ENCODE results near the gene SLC8A1. TPM values are rescaled to one million over a fixed set of nuclear protein-coding genes. Genes with fewer than 3 reads are reported as not detected.

The SLC8A1 gene
- total and polyA plus RNA-seq, 2 of the 13 experiments (the other 11 are each of a cell fraction or from before 2014, with no cell fraction given), result not detected

- TF ChIP-seq ZNF704 (CRISPR knock-in tag; IDR thresholded peaks at IDR 0.05; ENCODE audit: borderline replicate concordance) (no peak), STAG1 (CRISPR knock-in tag; IDR thresholded peaks at IDR 0.05) (no peak), NFYC (CRISPR knock-in tag; IDR thresholded peaks at IDR 0.05) (no peak), ZSCAN31 (CRISPR knock-in tag; IDR thresholded peaks at IDR 0.05; ENCODE audit: low read depth) (no peak), HOMEZ (CRISPR knock-in tag; IDR thresholded peaks at IDR 0.05; ENCODE audit: low read depth) (no peak)
These were observed 5.9 kb upstream of the SLC8A1 start (continued) for GRCh38 chr2:40457837-40458236.

GRCh38 chr2:40457366-40457765 lies 5.5 kb upstream of the SLC8A1 start:
- no TSS peak for BruUV-seq (replicated peaks)
- TF ChIP-seq DMTF1 (CRISPR knock-in tag; IDR thresholded peaks at IDR 0.05), result no peak
- no peak for TF ChIP-seq BCL3 (CRISPR knock-in tag; IDR thresholded peaks at IDR 0.05)
- TF ChIP-seq CENPX (CRISPR knock-in tag; IDR thresholded peaks at IDR 0.05), result no peak
- no peaks in the 10 kb centered on the region for H3K79me2 ChIP-seq (ENCODE audit: insufficient read depth, low read length)
- DNase-seq (ENCODE audit: low spot score) (no peak), ATAC-seq (no peak), FAIRE-seq (no peak)
- H2AFZ ChIP-seq (ENCODE audit: low read length), result no peak overlapping the region
- no peak overlapping the region for H3K4me3 ChIP-seq (replicated peaks in 1 of 3; ENCODE audit: insufficient read depth in 1 of 3, low read depth in 2 of 3, low read length in 3 of 3)
- in situ Hi-C loops (cut with HindIII; ENCODE audit: extremely low pct_ligation_motif_present, low pct_unique_long_range_greater_than_20kb), result no loop called here
- intact Hi-C loops (cut with micrococcal nuclease; ENCODE audit: unreplicated experiment), result no loop called here
- WGBS (ENCODE audit: low lambda C conversion rate), result 7% methylated on average over 3 of the region's 3 CpGs
- H3K4me1 ChIP-seq (ENCODE audit: insufficient read depth, low read length), result no peaks in the 10 kb centered on the region
- H3K27me3 ChIP-seq (ENCODE audit: control insufficient read depth in 1 of 2, insufficient read depth in 2 of 2, low read length in 2 of 2), result peaks cover 0 to 17% of the 10 kb centered on the region in 2 experiments; a peak in 2 of 5 replicates
- H3K9me3 ChIP-seq (ENCODE audit: low read length), result no peaks in the 10 kb centered on the region
- no peaks in the 10 kb centered on the region for H4K20me1 ChIP-seq (ENCODE audit: insufficient read depth, low read length)
- H3K27ac ChIP-seq (ENCODE audit: extremely low read length, insufficient read depth, low read length), result no peak overlapping the region
- no peak overlapping the region for H3K9ac ChIP-seq (ENCODE audit: insufficient read depth, low read depth, low read length)
- no peak overlapping the region for H3K4me2 ChIP-seq (ENCODE audit: low read depth, low read length)
- H3K36me3 ChIP-seq (replicated peaks in 1 of 2; ENCODE audit: control insufficient read depth in 1 of 2, insufficient read depth in 2 of 2, low read length in 2 of 2), result no peaks in the 10 kb centered on the region
- ChIA-PET POLR2A (no interaction called here), CTCF (ENCODE audit: low intra/inter-chr PET ratio, low total read pairs) (no interaction called here)
